Body of pancreas (tissue), 4 donors: ENCODE data around the gene DNAI2.

Experiments used
- CTCF ChIP-seq, 7 experiments: fragments of 450-650 bp in 4 of 7; fragments of 200-600 bp in 3 of 7; sonication (generic) in 3 of 7; IDR thresholded peaks; one replicate each; pipeline ENCODE4 v1.5.1; 2016 to 2019; ENCODE audit warnings: antibody characterized with exemption in 7 of 7
- POLR2A ChIP-seq, 3 donors: fragments of 450-650 bp; IDR thresholded peaks; one replicate each; pipeline ENCODE4 v1.6.1; 2016; ENCODE audit warnings: antibody characterized with exemption in 3 of 3, mild to moderate bottlenecking in 2 of 3

DNA sequence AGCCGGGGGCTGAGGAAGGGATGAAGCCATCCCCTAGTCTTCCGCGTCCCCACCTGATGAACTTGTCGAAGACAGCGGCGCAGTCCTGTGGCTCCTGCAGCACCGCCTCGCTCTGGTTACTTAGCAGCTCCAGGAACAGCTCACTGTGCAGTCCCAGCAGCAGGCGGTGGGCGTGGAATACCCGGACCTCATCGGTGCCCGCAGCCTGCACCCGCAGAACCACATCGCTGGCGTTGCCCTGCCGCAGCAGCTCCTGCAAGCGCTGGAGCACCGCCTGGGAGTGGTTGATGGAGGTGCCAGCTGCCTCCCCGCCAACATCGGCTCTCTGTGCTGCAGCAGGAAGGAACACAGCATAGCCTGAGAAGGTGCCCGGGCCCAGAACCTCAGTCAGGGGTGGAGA, 85.9 kb downstream of the DNAI2 start:
- TF ChIP-seq POLR2A (IDR thresholded peaks at IDR 0.05) (no peak), CTCF (IDR thresholded peaks at IDR 0.05) (no peak)
